ENCODE measurements around the gene ATP6V1D. TPM values are rescaled to one million over a fixed set of nuclear protein-coding genes. Genes with fewer than 3 reads are reported as not detected.
"Not testable (repeated sequence)": the region's sequence is repeated elsewhere in the genome, so short reads cannot be mapped to it uniquely, and the experiment has no call there.

ATP6V1D gene
- total RNA-seq, 3 donors from 2014 or later: 58.0 to 102 (median 75.2) TPM

- Histone ChIP-seq H3K27ac (peak overlapping the region in 1 of 2 donors; percentile 32), H3K27me3 (no peaks in the 10 kb centered on the region), H3K9me3 (no peaks in the 10 kb centered on the region), H3K36me3 (no peaks in the 10 kb centered on the region), H3K4me1 (peaks cover 3 to 12% of the 10 kb centered on the region in 2 donors), H3K4me3 (peak overlapping the region in 1 of 3 donors; percentile 82)
- DNase-seq (ENCODE audit: low spot score in 2 of 2): no peak
- TF ChIP-seq POLR2AphosphoS5 (IDR thresholded peaks at IDR 0.05) (no peak), CTCF (IDR thresholded peaks at IDR 0.05) (no peak), POLR2A (IDR thresholded peaks at IDR 0.05) (no peak)
- intact Hi-C loops (cut with DNase I; ENCODE audit: low total_unique reads): no loop called here
Observed at GRCh38 chr14:67357969-67358354, 1.6 kb downstream of the ATP6V1D start.

GRCh38 chr14:67357186-67357968 lies 2.2 kb downstream of the ATP6V1D start:
- Histone ChIP-seq H3K4me1 (peaks cover 3 to 12% of the 10 kb centered on the region in 2 donors), H3K27ac (peak overlapping the region; percentile 10 to 32), H3K27me3 (no peaks in the 10 kb centered on the region), H3K9me3 (no peaks in the 10 kb centered on the region), H3K36me3 (no peaks in the 10 kb centered on the region), H3K4me3 (peak overlapping the region in 1 of 3 donors; percentile 82)
- no peak for DNase-seq (ENCODE audit: low spot score in 2 of 2)
- TF ChIP-seq CTCF (IDR thresholded peaks at IDR 0.05): no peak
- no peak for TF ChIP-seq POLR2AphosphoS5 (IDR thresholded peaks at IDR 0.05)
- TF ChIP-seq POLR2A (IDR thresholded peaks at IDR 0.05): no peak
- intact Hi-C loops (cut with DNase I; ENCODE audit: low total_unique reads): no loop called here

GRCh38 chr14:67352055-67352454 lies 7.5 kb downstream of the ATP6V1D start:
- intact Hi-C loops (cut with DNase I; ENCODE audit: low total_unique reads): no loop called here
- DNase-seq (ENCODE audit: low spot score in 2 of 2): no peak
- Histone ChIP-seq H3K9me3 (no peaks in the 10 kb centered on the region), H3K27me3 (no peaks in the 10 kb centered on the region), H3K4me1 (no peaks in the 10 kb centered on the region), H3K27ac (no peak overlapping the region), H3K4me3 (no peak overlapping the region), H3K36me3 (no peaks in the 10 kb centered on the region)
- TF ChIP-seq POLR2A (IDR thresholded peaks at IDR 0.05) (no peak), CTCF (IDR thresholded peaks at IDR 0.05) (no peak), POLR2AphosphoS5 (IDR thresholded peaks at IDR 0.05) (no peak)

- Histone ChIP-seq H3K36me3 (no peaks in the 10 kb centered on the region), H3K9me3 (no peaks in the 10 kb centered on the region), H3K27me3 (no peaks in the 10 kb centered on the region), H3K4me3 (no peak overlapping the region), H3K4me1 (no peaks in the 10 kb centered on the region), H3K27ac (peak overlapping the region in 1 of 2 donors; percentile 33)
- no peak for DNase-seq (ENCODE audit: low spot score in 2 of 2)
- TF ChIP-seq CTCF (IDR thresholded peaks at IDR 0.05): no peak
- TF ChIP-seq POLR2A (IDR thresholded peaks at IDR 0.05): no peak
- TF ChIP-seq POLR2AphosphoS5 (IDR thresholded peaks at IDR 0.05): no peak
- intact Hi-C loops (cut with DNase I; ENCODE audit: low total_unique reads): no loop called here
Observed at GRCh38 chr14:67345583-67345982, 14.0 kb downstream of the ATP6V1D start.

GRCh38 chr14:67343601-67344230 lies 15.9 kb downstream of the ATP6V1D start:
- Histone ChIP-seq H3K36me3 (no peaks in the 10 kb centered on the region), H3K9me3 (no peaks in the 10 kb centered on the region), H3K27me3 (no peaks in the 10 kb centered on the region), H3K4me3 (no peak overlapping the region), H3K4me1 (no peaks in the 10 kb centered on the region), H3K27ac (no peak overlapping the region)
- TF ChIP-seq POLR2A (IDR thresholded peaks at IDR 0.05) (no peak), POLR2AphosphoS5 (IDR thresholded peaks at IDR 0.05) (no peak), CTCF (IDR thresholded peaks at IDR 0.05) (no peak)
- DNase-seq (ENCODE audit: low spot score in 2 of 2): no peak
- intact Hi-C loops (cut with DNase I; ENCODE audit: low total_unique reads): no loop called here

GRCh38 chr14:67341231-67341630 lies 18.4 kb downstream of the ATP6V1D start:
- H3K9me3 ChIP-seq; H3K4me1 ChIP-seq; H3K27ac ChIP-seq; H3K27me3 ChIP-seq; H3K36me3 ChIP-seq; H3K4me3 ChIP-seq; DNase-seq (ENCODE audit: low spot score in 2 of 2); intact Hi-C loops (cut with DNase I; ENCODE audit: low total_unique reads): not testable (repeated sequence)
